Mesenchymal stem cell (in vitro differentiated cells and primary cell): Measurements from ENCODE around the gene SCAF4.
A peak's percentile ranks its signal among the peaks of the same experiment; 100 is the strongest.
"Not testable (repeated sequence)": the region's sequence is repeated elsewhere in the genome, so short reads cannot be mapped to it uniquely, and the experiment has no call there.

ENCODE experiments used
- DNase-seq: peaks from one replicate; pipeline ENCODE4 v3.0.0-alpha.2; 2013
- H2AFZ ChIP-seq: one replicate; pipeline ENCODE4 v1.6.1; 2013; ENCODE audit warnings: low read depth, mild to moderate bottlenecking, control low read depth, inconsistent platforms, low read length, moderate library complexity
- H2AK5ac ChIP-seq: 2 replicates; pipeline ENCODE4 v1.6.1; 2013; ENCODE audit warnings: low read length, moderate library complexity, mild to moderate bottlenecking, inconsistent platforms; ENCODE audit not compliant: severe bottlenecking
- H2BK120ac ChIP-seq: one replicate; pipeline ENCODE4 v1.6.1; 2013; ENCODE audit warnings: low read depth, mild to moderate bottlenecking, inconsistent platforms, low read length, moderate library complexity
- H2BK12ac ChIP-seq, 2 experiments: one replicate each; pipeline ENCODE4 v1.6.1; 2013; ENCODE audit warnings: inconsistent platforms in 2 of 2, low read length in 2 of 2, mild to moderate bottlenecking in 2 of 2, moderate library complexity in 2 of 2, control low read depth in 1 of 2
- H2BK15ac ChIP-seq: one replicate; pipeline ENCODE4 v1.6.1; 2013; ENCODE audit warnings: mild to moderate bottlenecking, low read depth, inconsistent platforms; ENCODE audit not compliant: poor library complexity, severe bottlenecking
- H2BK5ac ChIP-seq: 2 replicates; pipeline ENCODE4 v1.6.1; 2013; ENCODE audit warnings: low read depth, mild to moderate bottlenecking, low read length, control low read depth, inconsistent platforms; ENCODE audit not compliant: poor library complexity, severe bottlenecking
- H3K14ac ChIP-seq, 2 experiments: one replicate each; pipeline ENCODE4 v1.6.1; 2013; ENCODE audit warnings: inconsistent platforms in 2 of 2, low read length in 2 of 2, control low read depth in 1 of 2, mild to moderate bottlenecking in 1 of 2, moderate library complexity in 1 of 2
- H3K18ac ChIP-seq, 2 experiments: one replicate each; pipeline ENCODE4 v1.6.1; 2013; ENCODE audit warnings: inconsistent platforms in 2 of 2, low read length in 2 of 2, control low read depth in 1 of 2, low read depth in 1 of 2, mild to moderate bottlenecking in 1 of 2
- H3K23ac ChIP-seq, 2 experiments: one replicate each; pipeline ENCODE4 v1.6.1; 2013; ENCODE audit warnings: inconsistent platforms in 2 of 2, low read length in 2 of 2, mild to moderate bottlenecking in 2 of 2, moderate library complexity in 2 of 2, control low read depth in 1 of 2
- H3K27ac ChIP-seq: 2 replicates; pipeline ENCODE4 v1.5.1; 2013; ENCODE audit warnings: mild to moderate bottlenecking, moderate library complexity, low read length, control low read depth, inconsistent platforms; ENCODE audit not compliant: poor library complexity, severe bottlenecking
- H3K27me3 ChIP-seq, 2 experiments: 2 replicates each; pipeline versions ENCODE4 v1.6.1 to v1.7.0; 2013; ENCODE audit warnings: low read length in 2 of 2, mild to moderate bottlenecking in 2 of 2, moderate library complexity in 2 of 2, control low read depth in 1 of 2, inconsistent platforms in 1 of 2; ENCODE audit not compliant: control insufficient read depth in 1 of 2, insufficient read depth in 1 of 2
- H3K36me3 ChIP-seq, 2 experiments: 2 replicates each; pipeline versions ENCODE4 v1.6.1 to v1.7.0; 2013; ENCODE audit warnings: low read length in 2 of 2, control low read depth in 1 of 2, inconsistent platforms in 1 of 2, low read depth in 1 of 2, mild to moderate bottlenecking in 1 of 2; ENCODE audit not compliant: insufficient read depth in 2 of 2, control insufficient read depth in 1 of 2
- H3K4ac ChIP-seq, 2 experiments: one replicate each; pipeline ENCODE4 v1.6.1; 2013; ENCODE audit warnings: inconsistent platforms in 2 of 2, low read length in 2 of 2, mild to moderate bottlenecking in 2 of 2, moderate library complexity in 2 of 2, control low read depth in 1 of 2, low read depth in 1 of 2
- H3K4me1 ChIP-seq: 2 replicates; pipeline ENCODE4 v1.6.1; 2013; ENCODE audit warnings: low read depth, low read length, control low read depth; ENCODE audit not compliant: control insufficient read depth, insufficient read depth
- H3K4me2 ChIP-seq: 2 replicates; pipeline ENCODE4 v1.6.1; 2013; ENCODE audit warnings: low read length, mild to moderate bottlenecking, inconsistent platforms; ENCODE audit not compliant: poor library complexity, severe bottlenecking
- H3K4me3 ChIP-seq, 2 experiments: 2 replicates each; pipeline versions ENCODE4 v1.5.1 to v1.7.0; 2013; ENCODE audit warnings: low read length in 2 of 2, mild to moderate bottlenecking in 2 of 2, control low read depth in 1 of 2, low read depth in 1 of 2; ENCODE audit not compliant: insufficient read depth in 1 of 2
- H3K79me1 ChIP-seq: replicated peaks from 2 replicates; pipeline ENCODE4 v1.6.1; 2013; ENCODE audit warnings: mild to moderate bottlenecking, control low read depth, low read length, inconsistent platforms; ENCODE audit not compliant: poor library complexity, severe bottlenecking
- H3K9ac ChIP-seq: 2 replicates; pipeline ENCODE4 v1.7.0; 2013; ENCODE audit warnings: mild to moderate bottlenecking, low read length, moderate library complexity
- H3K9me3 ChIP-seq: 2 replicates; pipeline ENCODE4 v1.7.0; 2013; ENCODE audit warnings: mild to moderate bottlenecking, low read length; ENCODE audit not compliant: control insufficient read depth
- H4K8ac ChIP-seq: one replicate; pipeline ENCODE4 v1.6.1; 2013; ENCODE audit warnings: inconsistent platforms, mild to moderate bottlenecking, low read length, moderate library complexity
- H4K91ac ChIP-seq: one replicate; pipeline ENCODE4 v1.6.1; 2013; ENCODE audit warnings: mild to moderate bottlenecking, low read length, inconsistent platforms
- WGBS: methylation state at CpG from one replicate; pipeline ENCODE4 v1.1.7; 2013; ENCODE audit warnings: mixed read lengths; 5-methylcytosine and 5-hydroxymethylcytosine counted together

Gene SCAF4

GRCh38 chr21:31631881-31632280 lies 100.0 kb downstream of the SCAF4 start:
- H3K23ac ChIP-seq, H3K4me3 ChIP-seq, H3K14ac ChIP-seq, H3K9ac ChIP-seq, H4K8ac ChIP-seq, H3K4me1 ChIP-seq, H3K18ac ChIP-seq, H3K27ac ChIP-seq, H2AK5ac ChIP-seq, H3K36me3 ChIP-seq, H2BK5ac ChIP-seq, H2AFZ ChIP-seq, H3K4ac ChIP-seq, H2BK12ac ChIP-seq, H3K27me3 ChIP-seq, H2BK120ac ChIP-seq, H2BK15ac ChIP-seq, H3K4me2 ChIP-seq, H3K9me3 ChIP-seq, H3K79me1 ChIP-seq, H4K91ac ChIP-seq, DNase-seq: not testable (repeated sequence)
- WGBS, result 88% methylated on average over 2 of the region's 6 CpGs

- peak overlapping the region; percentile 22 for H3K4me2 ChIP-seq
These were observed 101.8 kb downstream of the SCAF4 start for GRCh38 chr21:31629972-31630711.

GRCh38 chr21:31624961-31625491 lies 106.9 kb downstream of the SCAF4 start:
- H3K27me3 ChIP-seq, result no peaks in the 10 kb centered on the region
- H3K9me3 ChIP-seq, result no peaks in the 10 kb centered on the region
- H3K23ac ChIP-seq, result no peak overlapping the region
- H2BK120ac ChIP-seq, result no peak overlapping the region
- H4K8ac ChIP-seq, result no peak overlapping the region
- H3K4me1 ChIP-seq, result peaks cover 1% of the 10 kb centered on the region
- peak overlapping the region in 1 of 2 experiments; percentile 36 for H3K14ac ChIP-seq
- H3K4ac ChIP-seq, result no peak overlapping the region
- peak overlapping the region; percentile 39 for H4K91ac ChIP-seq
- no peak overlapping the region for H3K4me2 ChIP-seq
- no peak overlapping the region for H3K18ac ChIP-seq
- no peak overlapping the region for H3K9ac ChIP-seq
- 91% methylated on average over 11 of the region's 11 CpGs for WGBS
- H3K36me3 ChIP-seq, result no peaks in the 10 kb centered on the region
- no peak overlapping the region for H2AFZ ChIP-seq
- no peak overlapping the region for H2AK5ac ChIP-seq
- no peaks in the 10 kb centered on the region for H3K79me1 ChIP-seq
- H3K4me3 ChIP-seq, result no peak overlapping the region
- DNase-seq, result no peak
- no peak overlapping the region for H2BK5ac ChIP-seq
- no peak overlapping the region for H3K27ac ChIP-seq
- no peak overlapping the region for H2BK12ac ChIP-seq
- no peak overlapping the region for H2BK15ac ChIP-seq

More at GRCh38 chr21:31629972-31630711, 101.8 kb downstream of the SCAF4 start:
- H3K23ac ChIP-seq, result no peak overlapping the region
- H2BK15ac ChIP-seq, result no peak overlapping the region
- H2BK12ac ChIP-seq, result no peak overlapping the region
- no peaks in the 10 kb centered on the region for H3K9me3 ChIP-seq
- H3K18ac ChIP-seq, result no peak overlapping the region
- peak overlapping the region; percentile 86 for H3K27ac ChIP-seq
- H3K27me3 ChIP-seq, result no peaks in the 10 kb centered on the region
- no peak overlapping the region for H3K4me3 ChIP-seq
- 69% methylated on average over 7 of the region's 8 CpGs for WGBS
- H3K4ac ChIP-seq, result no peak overlapping the region
- no peak overlapping the region for H3K9ac ChIP-seq
- H3K36me3 ChIP-seq, result no peaks in the 10 kb centered on the region
- no peak overlapping the region for H4K91ac ChIP-seq
- no peak overlapping the region for H3K14ac ChIP-seq
- peaks cover 4% of the 10 kb centered on the region for H3K4me1 ChIP-seq
- H2AK5ac ChIP-seq, result no peak overlapping the region
- H4K8ac ChIP-seq, result no peak overlapping the region
- H3K79me1 ChIP-seq, result no peaks in the 10 kb centered on the region
- H2AFZ ChIP-seq, result no peak overlapping the region
- peak; percentile 38 for DNase-seq
- peak overlapping the region; percentile 66 for H2BK5ac ChIP-seq
- H2BK120ac ChIP-seq, result no peak overlapping the region

- H3K14ac ChIP-seq, result no peak overlapping the region
- no peaks in the 10 kb centered on the region for H3K79me1 ChIP-seq
- no peaks in the 10 kb centered on the region for H3K27me3 ChIP-seq
- no peaks in the 10 kb centered on the region for H3K36me3 ChIP-seq
- no CpG with 5 or more reads among the region's 3 CpGs for WGBS
- no peak overlapping the region for H3K27ac ChIP-seq
- H3K9ac ChIP-seq, result no peak overlapping the region
- H3K18ac ChIP-seq, result no peak overlapping the region
- no peak overlapping the region for H3K4me2 ChIP-seq
- no peak overlapping the region for H4K8ac ChIP-seq
- H2BK12ac ChIP-seq, result no peak overlapping the region
- H3K4me3 ChIP-seq, result no peak overlapping the region
- H3K9me3 ChIP-seq, result no peaks in the 10 kb centered on the region
- no peak for DNase-seq
- H2AFZ ChIP-seq, result no peak overlapping the region
- H2AK5ac ChIP-seq, result no peak overlapping the region
- no peak overlapping the region for H4K91ac ChIP-seq
- H2BK15ac ChIP-seq, result no peak overlapping the region
- H3K4ac ChIP-seq, result no peak overlapping the region
- no peak overlapping the region for H3K23ac ChIP-seq
- H2BK120ac ChIP-seq, result no peak overlapping the region
- H2BK5ac ChIP-seq, result no peak overlapping the region
- no peaks in the 10 kb centered on the region for H3K4me1 ChIP-seq
These were observed 107.7 kb downstream of the SCAF4 start for GRCh38 chr21:31624181-31624580.
